ENCODE results near the gene NMT2.
A peak's percentile ranks its signal among the peaks of the same experiment; 100 is the strongest.

Gene NMT2

DNA sequence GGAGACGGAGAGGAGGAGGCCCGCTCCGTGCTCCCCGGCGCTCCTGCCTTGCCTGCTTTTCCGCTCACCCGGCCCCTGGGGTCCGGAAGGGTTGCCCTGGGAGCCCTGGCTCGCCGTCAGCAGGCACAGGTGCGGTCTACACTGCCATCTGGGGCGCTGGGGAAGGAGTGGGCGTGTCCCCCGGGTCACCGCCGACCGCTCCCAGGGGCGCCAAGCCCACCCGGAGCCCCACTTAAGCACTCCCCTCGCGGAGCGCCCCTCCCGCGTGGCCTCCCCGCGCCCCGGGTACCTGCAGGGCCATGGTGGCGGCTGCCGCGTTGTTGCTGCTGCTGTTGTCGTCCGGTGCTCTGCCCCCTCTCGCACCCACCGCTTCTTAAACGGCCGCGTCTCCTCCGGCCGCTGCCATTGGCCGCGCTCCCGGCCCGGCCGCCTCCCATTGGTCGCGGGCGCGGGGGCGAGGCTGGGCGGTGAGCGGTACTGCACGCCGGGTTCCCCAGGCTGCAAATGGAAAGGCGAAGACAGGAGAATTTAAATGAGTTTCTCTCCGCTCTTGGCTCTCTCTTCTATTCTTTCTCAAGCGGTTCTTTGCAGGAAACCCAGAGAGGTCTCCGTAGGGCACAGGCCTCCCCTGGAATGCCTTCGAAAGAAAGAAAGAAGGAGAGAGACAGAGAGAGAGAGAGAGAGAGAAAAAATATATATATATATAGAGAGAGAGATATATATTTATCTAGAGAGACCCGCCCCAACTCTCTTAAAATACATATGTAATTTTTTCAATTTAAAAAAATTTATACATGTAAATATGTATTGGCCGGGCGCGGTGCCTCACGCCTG, 79.8 kb downstream of the NMT2 start, which contains the start of gene ACBD7:
Gene ACBD7 (minus strand): TSS at position 349 of the 834 bp plus-strand sequence. CDS start 48 bp downstream, at position 301.
- DNase-seq: peak; percentile 54

DNA sequence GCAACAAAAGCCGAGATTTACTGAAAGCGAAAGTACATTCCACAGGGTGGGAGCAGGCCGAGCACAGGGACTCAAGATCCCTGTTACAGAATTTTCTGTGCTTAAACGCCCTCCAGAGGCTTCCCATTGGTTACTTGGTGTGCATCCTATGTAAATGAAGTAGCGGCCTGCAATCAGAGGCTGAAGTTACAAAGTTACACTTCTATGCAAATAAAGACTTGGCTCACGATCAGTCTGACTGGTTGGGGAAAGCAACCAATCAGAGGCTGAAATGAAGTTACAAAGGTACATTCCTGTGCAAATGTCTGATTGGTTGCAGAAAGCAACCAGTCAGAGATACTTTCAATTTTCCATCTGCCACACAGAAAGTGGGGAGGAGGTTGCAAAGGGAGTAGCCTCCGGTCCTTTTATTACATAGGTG, 84.0 kb downstream of the NMT2 start:
- peak; percentile 30 for DNase-seq

DNA sequence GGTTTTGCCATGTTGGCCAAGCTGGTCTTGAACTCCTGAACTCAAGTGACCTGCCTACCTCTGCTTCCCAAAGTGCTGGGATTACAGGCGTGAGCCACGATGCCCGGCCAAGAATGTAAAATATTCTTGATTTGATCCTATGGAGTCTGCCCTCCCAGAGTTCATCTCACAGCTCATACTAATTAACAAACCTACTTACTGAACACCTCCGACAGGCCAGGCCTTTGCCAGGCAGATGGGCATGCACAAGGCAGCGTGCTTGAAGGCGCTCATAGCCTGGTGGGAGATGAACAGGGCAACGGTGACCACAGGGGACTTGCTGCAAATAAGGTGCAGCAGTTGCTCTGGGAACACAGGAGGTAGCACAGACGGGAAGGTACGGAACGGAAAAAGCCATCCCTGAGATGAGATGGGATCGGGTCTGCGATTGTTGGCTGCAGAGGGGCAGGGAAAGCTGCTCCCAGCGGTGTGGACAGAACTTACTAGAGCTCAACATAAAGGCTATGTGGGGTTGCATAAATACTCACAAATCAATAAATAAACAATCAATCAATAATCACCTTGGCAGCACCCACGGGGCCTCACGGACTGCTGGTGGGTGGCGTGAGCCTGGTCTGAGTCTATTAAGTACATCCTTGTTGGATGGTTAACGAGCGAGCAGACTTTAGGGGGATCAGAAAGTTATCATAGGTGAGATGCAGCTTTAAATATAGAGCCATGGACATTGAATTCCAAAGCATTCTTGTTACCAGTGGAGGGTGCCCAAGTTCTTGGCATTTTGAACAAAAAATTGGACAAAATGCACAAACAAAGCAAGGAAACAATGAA, 84.6 kb downstream of the NMT2 start:
- no peak for DNase-seq

DNA sequence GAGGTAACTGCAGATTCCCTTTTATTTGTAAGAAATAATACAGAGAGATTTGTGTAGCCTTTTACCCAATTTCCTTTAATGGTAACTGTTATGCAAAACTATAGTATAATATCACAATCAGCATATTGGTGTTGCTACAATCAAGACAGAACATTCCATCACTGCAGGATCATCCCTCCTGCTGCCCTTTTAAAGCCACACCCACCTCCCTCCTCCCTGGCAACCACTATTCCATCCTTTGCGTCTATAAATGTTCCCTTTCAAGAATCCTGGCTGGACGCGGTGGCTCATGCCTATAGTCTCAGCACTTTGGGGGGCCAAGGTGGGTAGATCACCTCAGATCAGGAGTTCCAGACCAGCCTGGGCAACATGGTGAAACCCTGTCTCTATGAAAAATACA, 93.1 kb downstream of the NMT2 start:
- DNase-seq: no peak

DNA sequence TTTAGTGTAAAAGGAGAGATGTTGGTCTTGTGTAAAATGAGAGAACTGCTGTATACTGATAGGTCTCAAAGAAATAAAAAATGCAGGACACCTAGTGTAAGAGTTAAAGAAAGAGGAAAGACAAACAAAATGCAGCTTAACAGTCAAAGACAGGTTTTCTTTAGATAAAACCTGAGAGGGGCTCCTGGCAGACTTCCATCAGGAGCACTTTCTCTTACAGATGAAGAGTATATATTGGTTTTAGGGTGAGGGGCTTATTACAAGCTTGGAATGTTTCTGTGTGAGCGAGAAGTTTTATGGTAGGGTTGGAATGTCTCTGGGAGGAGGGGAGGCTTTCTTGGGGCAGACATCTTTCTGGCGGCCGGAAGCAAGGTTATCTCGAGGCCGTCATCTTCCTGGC, 96.1 kb downstream of the NMT2 start:
- no peak for DNase-seq

DNA sequence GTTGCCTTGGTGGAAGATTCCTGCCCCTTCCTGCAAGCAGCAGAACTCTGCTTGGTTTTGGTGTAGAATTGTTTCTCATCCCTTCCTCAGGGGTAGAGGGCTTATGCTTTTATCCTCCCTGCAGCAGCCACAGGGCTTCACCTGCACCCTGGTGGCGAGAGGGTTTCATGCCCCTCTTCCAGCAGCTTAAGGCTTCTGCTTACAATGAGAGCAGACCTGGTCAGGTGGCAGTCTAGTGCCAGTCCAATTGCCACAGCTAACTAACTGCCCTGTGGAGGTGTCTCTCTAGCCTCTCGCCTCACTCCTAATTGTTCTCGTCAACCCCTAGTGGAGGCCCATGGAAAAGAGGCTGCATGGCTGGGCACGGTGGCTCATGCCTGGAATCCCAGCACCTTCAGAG, 99.3 kb downstream of the NMT2 start:
- no peak for DNase-seq

DNA sequence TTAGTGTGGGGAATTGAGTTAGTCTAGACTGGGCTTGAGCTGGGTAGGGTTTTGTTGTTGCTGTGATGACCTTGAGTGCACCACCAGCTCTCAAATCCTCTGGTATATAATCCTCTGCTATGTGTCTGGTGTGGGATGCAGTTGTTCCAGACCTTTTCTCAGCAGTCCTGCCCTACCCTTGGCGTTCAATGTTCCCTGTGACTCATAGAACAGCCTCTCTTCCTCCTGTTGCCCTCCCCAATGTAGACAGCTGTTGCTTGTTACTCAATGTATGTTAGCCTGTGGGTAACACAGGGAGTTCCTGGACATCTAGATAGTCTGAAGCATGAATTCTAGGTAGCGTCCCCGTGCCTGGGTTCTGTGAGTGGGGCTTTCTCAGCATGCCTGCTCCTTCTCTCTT, 99.7 kb downstream of the NMT2 start:
- DNase-seq: no peak

DNA sequence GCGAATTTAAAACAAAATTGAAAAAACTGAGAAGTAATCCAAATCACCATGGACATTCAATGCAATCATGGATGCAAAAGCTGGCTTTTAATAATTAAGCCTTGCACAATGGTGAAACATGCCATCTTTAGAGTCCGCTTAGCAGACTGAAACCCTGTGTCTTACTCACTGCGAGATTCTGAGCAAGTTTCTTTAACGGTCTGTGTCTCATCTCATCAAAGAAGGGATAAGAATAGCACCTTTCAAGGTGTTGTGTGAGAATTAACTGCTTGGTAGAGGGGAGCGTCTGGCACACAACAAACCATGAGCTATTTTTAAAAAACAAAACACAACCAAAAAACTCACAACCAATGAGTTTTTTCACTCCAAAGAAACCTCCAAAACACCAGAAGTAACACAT, 101.3 kb downstream of the NMT2 start:
- no peak for DNase-seq

DNA sequence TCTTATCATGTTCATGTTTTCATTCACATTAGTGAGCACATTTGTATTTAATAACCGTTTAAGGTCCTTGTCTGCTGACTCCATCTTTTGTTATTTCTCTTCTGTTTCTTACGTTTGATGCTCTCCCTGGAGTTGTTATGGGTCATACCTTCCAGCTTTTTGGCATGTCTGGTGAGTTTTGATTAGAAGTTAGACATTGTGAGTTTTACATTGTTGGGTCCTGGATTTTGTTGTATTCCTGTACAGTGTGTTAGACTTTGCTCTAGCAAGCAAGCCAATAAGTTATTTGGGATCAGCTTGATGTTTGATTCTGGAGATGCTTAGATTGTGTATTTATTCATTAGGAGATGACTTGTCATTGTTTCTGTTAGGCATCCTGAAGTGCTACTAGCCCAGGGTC, 107.9 kb downstream of the NMT2 start:
- no peak for DNase-seq

DNA sequence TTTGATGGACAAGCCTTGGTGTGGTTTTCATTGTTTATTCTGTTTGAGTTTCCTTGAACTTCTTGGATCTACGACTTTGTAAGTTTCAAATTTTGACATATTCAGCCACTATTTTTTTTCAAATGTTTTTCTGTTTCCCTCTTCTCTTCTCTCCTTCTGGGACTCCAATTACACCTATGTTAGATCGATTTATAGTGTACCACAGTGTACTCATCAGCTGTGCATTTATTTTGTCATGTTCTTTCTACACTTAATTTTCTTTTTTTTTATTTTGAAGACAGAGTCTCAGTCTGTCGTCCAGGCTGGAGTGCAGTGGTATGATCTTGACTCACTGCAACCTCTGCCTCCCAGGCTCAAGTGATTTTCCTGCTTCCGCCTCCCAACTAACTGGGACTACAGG, 108.6 kb downstream of the NMT2 start:
- no peak for DNase-seq

DNA sequence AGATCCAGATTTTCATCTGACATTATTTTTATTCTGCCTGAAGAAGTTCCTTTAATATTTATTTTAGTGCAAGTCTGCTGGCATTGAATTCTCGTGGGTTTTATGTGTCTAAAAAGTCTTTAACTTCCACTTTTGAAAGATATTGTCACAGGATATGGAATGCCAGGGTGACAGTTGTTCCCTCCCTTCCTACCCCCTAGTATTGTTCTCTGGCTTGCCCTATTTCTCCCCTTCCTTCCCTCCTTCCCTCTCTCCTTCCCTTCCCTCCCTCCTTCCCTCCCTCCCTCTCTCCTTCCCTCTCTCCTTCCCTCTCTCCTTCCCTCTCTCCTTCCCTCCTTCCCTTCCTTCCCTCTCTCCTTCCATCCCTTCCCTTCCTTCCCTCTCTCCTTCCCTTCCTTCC, 109.8 kb downstream of the NMT2 start:
- no peak for DNase-seq

All from DMS153 (cell line).